Measurements from ENCODE around the gene FNBP1L. TPM values are rescaled to one million over a fixed set of nuclear protein-coding genes. Genes with fewer than 3 reads are reported as not detected.
A peak's percentile ranks its signal among the peaks of the same experiment; 100 is the strongest.
"Not testable (repeated sequence)": the region's sequence is repeated elsewhere in the genome, so short reads cannot be mapped to it uniquely, and the experiment has no call there.

Gene FNBP1L
- total RNA-seq, 1 experiment from 2014 or later = 52.9 TPM

- no peak for DNase-seq (ENCODE audit: low read depth, low spot score)
- in situ Hi-C loops (cut with HindIII; ENCODE audit: low pct_unique_long_range_greater_than_20kb, low sequenced_read_pairs) = no loop called here
Measured at GRCh38 chr1:93440706-93441105, 7.2 kb upstream of the FNBP1L start.

- in situ Hi-C loops (cut with HindIII; ENCODE audit: low pct_unique_long_range_greater_than_20kb, low sequenced_read_pairs) = no loop called here
- DNase-seq (ENCODE audit: low read depth, low spot score) = no peak
Measured at GRCh38 chr1:93441589-93441988, 6.3 kb upstream of the FNBP1L start.

GRCh38 chr1:93442008-93442666 lies 5.8 kb upstream of the FNBP1L start:
- in situ Hi-C loops (cut with HindIII; ENCODE audit: low pct_unique_long_range_greater_than_20kb, low sequenced_read_pairs) = no loop called here

DNA sequence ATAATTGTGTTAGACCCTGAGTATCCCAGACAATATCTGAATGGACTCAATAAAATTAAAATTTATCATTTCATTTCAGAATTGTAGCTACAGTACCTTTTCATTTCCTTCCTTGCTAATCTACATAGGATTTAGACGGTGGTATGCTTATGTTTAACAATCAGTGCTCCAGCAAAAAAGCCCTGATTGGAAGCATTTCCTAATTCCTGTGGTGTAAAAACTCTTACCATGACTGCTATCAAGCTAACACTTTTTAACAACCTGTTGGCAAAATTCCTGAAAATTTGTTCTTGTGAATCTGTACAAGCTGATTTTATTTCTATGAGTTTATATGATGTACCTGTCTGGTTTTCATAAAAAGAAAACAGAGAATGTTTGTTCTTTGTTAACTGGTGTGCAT lies 5.2 kb upstream of the FNBP1L start:
- peak; percentile 6 for DNase-seq (ENCODE audit: low read depth, low spot score)
- in situ Hi-C loops (cut with HindIII; ENCODE audit: low pct_unique_long_range_greater_than_20kb, low sequenced_read_pairs) = no loop called here

More at GRCh38 chr1:93442008-93442666, 5.8 kb upstream of the FNBP1L start:
- DNase-seq (ENCODE audit: low read depth, low spot score) = peak; percentile 93

DNA sequence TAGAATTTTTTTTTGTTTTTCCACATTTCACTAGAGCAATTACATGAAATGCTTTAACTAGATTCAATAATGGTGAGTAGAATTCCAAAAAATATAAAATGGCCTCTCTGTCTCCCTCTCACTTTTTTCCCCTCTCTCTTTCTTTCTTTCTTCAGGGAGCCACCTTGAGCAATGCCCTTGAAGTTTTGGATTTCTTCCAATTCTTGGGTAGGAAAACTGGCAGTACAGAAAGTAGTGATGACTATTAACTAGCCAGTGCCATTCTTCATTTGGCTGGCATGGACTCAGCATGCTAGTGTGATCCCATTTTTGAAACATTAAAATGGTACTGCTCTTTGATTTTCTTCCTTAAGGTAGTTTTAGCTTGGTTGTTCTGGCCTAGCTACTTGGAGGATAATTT lies 4.5 kb upstream of the FNBP1L start:
- in situ Hi-C loops (cut with HindIII; ENCODE audit: low pct_unique_long_range_greater_than_20kb, low sequenced_read_pairs) = no loop called here
- peak; percentile 79 for DNase-seq (ENCODE audit: low read depth, low spot score)

DNA sequence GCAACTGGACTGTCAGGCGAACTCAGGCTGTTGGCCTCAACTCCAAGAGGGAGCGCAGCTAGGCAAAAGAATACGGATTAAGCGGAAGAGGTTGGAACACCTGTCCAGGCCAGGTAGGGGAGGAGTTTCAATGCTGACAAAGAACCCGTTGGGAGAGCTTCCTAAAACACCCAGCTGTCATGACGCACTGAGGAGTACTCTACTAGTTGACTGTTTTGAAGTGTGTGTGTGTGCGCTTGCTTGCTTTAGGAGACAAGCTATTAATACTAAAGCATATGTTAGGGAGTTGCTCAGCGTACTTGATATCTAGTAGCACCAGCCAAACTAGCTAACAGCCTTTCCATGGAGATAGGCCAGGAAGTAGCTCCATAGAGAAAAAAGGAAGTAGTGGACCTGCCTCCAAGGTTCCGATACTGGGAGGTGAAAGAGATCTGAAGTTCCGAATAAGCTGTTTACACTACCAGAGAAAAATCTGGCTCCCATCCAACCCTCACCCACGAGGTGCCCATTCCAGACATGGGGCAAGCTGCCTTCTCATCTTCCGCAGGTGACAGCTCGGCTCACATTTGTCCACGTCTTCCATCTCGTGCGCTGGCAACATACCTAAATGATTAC lies 974 bp upstream of the FNBP1L start:
- peak; percentile 28 for DNase-seq (ENCODE audit: low read depth, low spot score)
- in situ Hi-C loops (cut with HindIII; ENCODE audit: low pct_unique_long_range_greater_than_20kb, low sequenced_read_pairs) = no loop called here

- in situ Hi-C loops (cut with HindIII; ENCODE audit: low pct_unique_long_range_greater_than_20kb, low sequenced_read_pairs) = no loop called here
- peak; percentile 31 for DNase-seq (ENCODE audit: low read depth, low spot score)
Measured at GRCh38 chr1:93448292-93448982, 519 bp downstream of the FNBP1L start.

- peak; percentile 25 for DNase-seq (ENCODE audit: low read depth, low spot score)
- in situ Hi-C loops (cut with HindIII; ENCODE audit: low pct_unique_long_range_greater_than_20kb, low sequenced_read_pairs) = no loop called here
Measured at GRCh38 chr1:93448983-93449804, 1.3 kb downstream of the FNBP1L start.

DNA sequence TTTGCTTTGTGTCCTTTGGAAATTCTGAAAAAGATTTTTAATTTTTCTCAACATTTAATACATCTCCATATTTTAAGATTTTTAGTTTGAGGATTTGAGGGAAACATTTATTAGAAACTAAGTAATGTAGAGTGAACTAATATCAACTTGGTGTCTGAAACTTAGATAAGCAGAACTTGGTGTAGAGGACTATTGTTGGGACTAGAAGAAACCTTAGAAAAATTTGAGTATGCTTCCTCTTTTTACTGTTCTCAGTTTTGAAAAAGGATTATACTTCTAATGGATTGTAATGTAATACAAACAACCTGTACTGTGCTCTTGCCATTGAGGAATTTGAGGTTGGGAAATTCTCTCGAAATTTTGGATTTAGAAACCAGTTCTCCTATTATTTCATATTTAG lies 2.4 kb downstream of the FNBP1L start:
- no peak for DNase-seq (ENCODE audit: low read depth, low spot score)
- in situ Hi-C loops (cut with HindIII; ENCODE audit: low pct_unique_long_range_greater_than_20kb, low sequenced_read_pairs) = no loop called here

DNA sequence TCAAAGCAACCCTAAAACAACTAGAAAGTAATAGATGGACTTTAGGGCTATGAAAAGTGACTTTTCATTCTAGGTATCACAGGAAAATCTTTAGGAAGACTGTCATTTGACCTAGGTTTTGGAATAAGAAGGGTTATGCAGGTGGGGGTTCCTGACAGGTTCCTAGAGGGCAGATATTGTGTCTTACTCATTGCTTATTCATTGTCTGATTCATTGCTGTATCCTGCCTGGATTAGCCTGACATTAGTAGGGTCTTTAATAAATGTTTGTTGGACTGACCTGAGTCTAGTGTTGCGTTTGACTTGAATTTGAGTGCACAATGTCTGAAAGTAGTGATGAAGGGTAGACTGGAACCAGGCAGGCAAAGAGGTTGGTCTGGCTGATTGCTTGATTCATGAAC lies 6.0 kb downstream of the FNBP1L start:
- no peak for DNase-seq (ENCODE audit: low read depth, low spot score)
- in situ Hi-C loops (cut with HindIII; ENCODE audit: low pct_unique_long_range_greater_than_20kb, low sequenced_read_pairs) = no loop called here

- no peak for DNase-seq (ENCODE audit: low read depth, low spot score)
- in situ Hi-C loops (cut with HindIII; ENCODE audit: low pct_unique_long_range_greater_than_20kb, low sequenced_read_pairs) = no loop called here
Measured at GRCh38 chr1:93459126-93459525, 11.2 kb downstream of the FNBP1L start.

GRCh38 chr1:93461236-93461635 lies 13.3 kb downstream of the FNBP1L start:
- DNase-seq (ENCODE audit: low read depth, low spot score) = no peak
- in situ Hi-C loops (cut with HindIII; ENCODE audit: low pct_unique_long_range_greater_than_20kb, low sequenced_read_pairs) = no loop called here

GRCh38 chr1:93463960-93464359 lies 16.0 kb downstream of the FNBP1L start:
- DNase-seq (ENCODE audit: low read depth, low spot score) = no peak
- in situ Hi-C loops (cut with HindIII; ENCODE audit: low pct_unique_long_range_greater_than_20kb, low sequenced_read_pairs) = no loop called here

DNA sequence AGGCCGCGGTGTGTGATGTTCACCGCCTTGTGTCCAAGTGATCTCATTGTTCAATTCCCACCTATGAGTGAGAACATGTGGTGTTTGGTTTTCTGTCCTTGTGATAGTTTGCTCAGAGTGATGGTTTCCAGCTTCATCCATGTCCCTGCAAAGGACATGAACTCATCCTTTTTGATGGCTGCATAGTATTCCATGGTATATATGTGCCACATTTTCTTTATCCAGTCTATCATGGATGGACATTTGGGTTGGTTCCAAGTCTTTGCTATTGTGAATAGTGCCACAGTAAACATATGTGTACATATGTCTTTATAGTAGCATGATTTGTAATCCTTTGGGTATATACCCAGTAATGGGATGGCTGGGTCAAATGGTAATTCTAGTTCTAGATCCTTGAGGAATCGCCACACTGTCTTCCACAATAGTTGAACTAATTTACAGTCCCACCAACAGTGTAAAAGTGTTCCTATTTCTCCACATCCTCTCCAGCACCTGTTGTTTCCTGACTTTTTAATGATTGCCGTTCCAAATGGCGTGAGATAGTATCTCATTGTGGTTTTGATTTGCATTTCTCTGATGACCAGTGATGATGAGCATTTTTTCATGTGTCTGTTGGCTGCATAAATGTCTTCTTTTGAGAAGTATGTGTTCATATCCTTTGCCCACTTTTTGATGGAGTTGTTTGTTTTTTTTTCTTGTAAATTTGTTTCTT lies 17.6 kb downstream of the FNBP1L start:
- in situ Hi-C loops (cut with HindIII; ENCODE audit: low pct_unique_long_range_greater_than_20kb, low sequenced_read_pairs); DNase-seq (ENCODE audit: low read depth, low spot score): not testable (repeated sequence)

DNA sequence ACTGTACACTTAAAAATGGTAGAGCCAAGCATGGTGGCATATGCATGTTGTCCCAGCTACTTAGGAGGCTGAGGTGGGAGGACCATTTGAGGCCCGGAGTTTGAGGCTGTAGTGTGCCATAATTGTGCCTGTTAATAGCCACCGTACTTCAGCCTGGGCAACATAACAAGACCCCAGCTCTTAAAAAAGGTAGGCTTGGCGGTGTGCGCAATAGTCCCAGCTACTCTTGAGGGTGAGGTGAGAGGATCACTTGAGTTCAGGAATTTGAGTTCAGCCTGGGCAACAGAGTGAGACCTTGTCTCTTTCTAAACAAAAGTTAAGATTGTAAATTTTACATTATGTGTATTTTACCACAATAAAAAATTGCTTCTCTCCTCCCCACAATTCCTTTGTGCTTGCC lies 19.7 kb downstream of the FNBP1L start:
- no peak for DNase-seq (ENCODE audit: low read depth, low spot score)
- in situ Hi-C loops (cut with HindIII; ENCODE audit: low pct_unique_long_range_greater_than_20kb, low sequenced_read_pairs) = no loop called here

DNA sequence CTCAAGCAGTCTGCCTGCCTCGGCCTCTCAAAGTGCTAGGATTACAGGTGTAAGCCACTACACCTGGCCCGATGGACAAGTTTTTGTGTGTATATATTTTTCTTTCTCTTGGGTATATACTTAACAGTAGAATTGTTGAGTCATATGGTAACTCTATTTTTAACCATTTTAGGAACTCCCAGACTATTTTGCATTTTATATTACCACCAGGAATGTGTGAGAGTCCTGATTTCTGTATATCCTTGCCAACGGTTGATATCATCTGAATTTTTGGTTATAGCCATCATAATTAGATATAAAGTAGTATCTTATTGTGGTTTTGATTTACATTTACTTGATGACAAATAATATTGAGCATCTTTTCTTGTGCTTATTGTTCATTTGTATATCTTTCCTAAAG lies 20.7 kb downstream of the FNBP1L start:
- in situ Hi-C loops (cut with HindIII; ENCODE audit: low pct_unique_long_range_greater_than_20kb, low sequenced_read_pairs) = no loop called here
- DNase-seq (ENCODE audit: low read depth, low spot score) = no peak

DNA sequence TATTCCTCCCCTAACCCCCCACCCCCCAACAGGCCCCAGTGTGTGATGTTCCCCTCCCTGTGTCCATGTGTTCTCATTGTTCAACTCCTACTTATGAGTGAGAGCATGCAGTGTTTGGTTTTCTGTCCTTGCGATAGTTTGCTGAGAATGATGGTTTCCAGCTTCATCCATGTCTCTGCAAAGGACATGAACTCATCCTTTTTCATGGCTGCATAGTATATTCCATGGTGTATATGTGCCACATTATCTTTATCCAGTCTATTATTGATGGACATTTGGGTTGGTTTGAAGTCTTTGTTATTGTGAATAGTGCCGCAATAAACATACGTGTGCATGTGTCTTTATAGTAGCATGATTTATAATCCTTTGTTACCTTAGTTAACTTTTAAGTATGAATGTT lies 21.3 kb downstream of the FNBP1L start:
- in situ Hi-C loops (cut with HindIII; ENCODE audit: low pct_unique_long_range_greater_than_20kb, low sequenced_read_pairs); DNase-seq (ENCODE audit: low read depth, low spot score): not testable (repeated sequence)

DNA sequence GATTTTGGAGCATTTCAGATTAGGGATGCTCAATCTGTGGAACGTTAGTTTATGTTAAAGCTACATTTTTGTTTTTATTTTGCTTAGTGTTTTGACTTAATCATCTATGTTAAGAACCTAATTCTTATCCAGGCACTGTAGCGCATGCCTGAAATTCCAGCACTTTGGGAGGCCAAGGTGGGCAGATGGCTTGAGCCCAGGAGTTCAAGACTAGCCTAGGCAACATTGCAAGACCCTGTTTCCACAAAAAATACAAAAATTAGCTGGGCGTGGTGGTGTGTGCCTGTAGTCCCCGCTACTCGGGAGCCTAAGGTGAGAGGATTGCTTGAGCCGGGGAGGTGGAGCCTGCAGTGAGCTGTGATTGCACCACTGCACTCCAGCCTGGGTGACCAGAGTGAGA lies 23.4 kb downstream of the FNBP1L start:
- no peak for DNase-seq (ENCODE audit: low read depth, low spot score)
- in situ Hi-C loops (cut with HindIII; ENCODE audit: low pct_unique_long_range_greater_than_20kb, low sequenced_read_pairs) = no loop called here

All from SK-MEL-5 (cell line).